Vagina (tissue), 2 donors: ENCODE measurements around the gene RGL2.

Source experiments
- CTCF ChIP-seq, 3 experiments: fragments of 450-650 bp in 2 of 3; fragments of 200-600 bp in 1 of 3; sonication (generic) in 1 of 3; IDR thresholded peaks; one replicate each; pipeline ENCODE4 v1.5.1; 2017 to 2019; ENCODE audit warnings: antibody characterized with exemption in 3 of 3, mild to moderate bottlenecking in 2 of 3, moderate library complexity in 2 of 3
- POLR2A ChIP-seq, 2 donors: fragments of 450-650 bp; IDR thresholded peaks; one replicate each; pipeline ENCODE4 v1.6.1; 2017; ENCODE audit warnings: antibody characterized with exemption in 2 of 2, mild to moderate bottlenecking in 2 of 2, moderate library complexity in 2 of 2
- POLR2AphosphoS5 ChIP-seq, 2 donors: sonication (generic); formaldehyde crosslinking; IDR thresholded peaks; one replicate each; pipeline ENCODE4 v1.9.0; 2017; ENCODE audit warnings: antibody characterized with exemption in 2 of 2, mild to moderate bottlenecking in 2 of 2, low read depth in 1 of 2; ENCODE audit not compliant: insufficient read depth in 1 of 2

GRCh38 chr6:33254591-33254990 lies 44.2 kb downstream of the RGL2 start:
- no peak for TF ChIP-seq CTCF (IDR thresholded peaks at IDR 0.05)
- TF ChIP-seq POLR2A (IDR thresholded peaks at IDR 0.05): no peak
- no peak for TF ChIP-seq POLR2AphosphoS5 (IDR thresholded peaks at IDR 0.05; ENCODE audit: insufficient read depth in 1 of 2, low read depth in 1 of 2)
